Panc1 (cell line): ENCODE results near the gene TRIM66.

Experiments
- POLR2AphosphoS5 ChIP-seq: IDR thresholded peaks from 2 replicates; pipeline ENCODE4 v1.6.1; 2012; ENCODE audit warnings: mild to moderate bottlenecking, low read depth, low read length, moderate library complexity
- REST ChIP-seq, 2 experiments: IDR thresholded peaks; 2 replicates each; pipeline ENCODE4 v1.6.1; 2011 to 2012; ENCODE audit warnings: low read depth in 2 of 2, control low read depth in 1 of 2, low read length in 1 of 2, mild to moderate bottlenecking in 1 of 2, moderate library complexity in 1 of 2; ENCODE audit not compliant: insufficient read depth in 1 of 2
- TCF7L2 ChIP-seq: IDR thresholded peaks from 2 replicates; pipeline ENCODE4 v1.6.1; 2011; ENCODE audit warnings: mild to moderate bottlenecking, low read depth, low read length, inconsistent platforms
- TF ChIP-seq, protein P1 (sequence below): fragments of 450-650 bp; IDR thresholded peaks from 2 replicates; pipeline ENCODE4 v1.5.1; 2017; ENCODE audit warnings: mild to moderate bottlenecking

- TF ChIP-seq, protein P1, sequence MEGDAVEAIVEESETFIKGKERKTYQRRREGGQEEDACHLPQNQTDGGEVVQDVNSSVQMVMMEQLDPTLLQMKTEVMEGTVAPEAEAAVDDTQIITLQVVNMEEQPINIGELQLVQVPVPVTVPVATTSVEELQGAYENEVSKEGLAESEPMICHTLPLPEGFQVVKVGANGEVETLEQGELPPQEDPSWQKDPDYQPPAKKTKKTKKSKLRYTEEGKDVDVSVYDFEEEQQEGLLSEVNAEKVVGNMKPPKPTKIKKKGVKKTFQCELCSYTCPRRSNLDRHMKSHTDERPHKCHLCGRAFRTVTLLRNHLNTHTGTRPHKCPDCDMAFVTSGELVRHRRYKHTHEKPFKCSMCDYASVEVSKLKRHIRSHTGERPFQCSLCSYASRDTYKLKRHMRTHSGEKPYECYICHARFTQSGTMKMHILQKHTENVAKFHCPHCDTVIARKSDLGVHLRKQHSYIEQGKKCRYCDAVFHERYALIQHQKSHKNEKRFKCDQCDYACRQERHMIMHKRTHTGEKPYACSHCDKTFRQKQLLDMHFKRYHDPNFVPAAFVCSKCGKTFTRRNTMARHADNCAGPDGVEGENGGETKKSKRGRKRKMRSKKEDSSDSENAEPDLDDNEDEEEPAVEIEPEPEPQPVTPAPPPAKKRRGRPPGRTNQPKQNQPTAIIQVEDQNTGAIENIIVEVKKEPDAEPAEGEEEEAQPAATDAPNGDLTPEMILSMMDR: no peak
- TF ChIP-seq POLR2AphosphoS5 (no peak), REST (IDR thresholded peaks at IDR 0.05; ENCODE audit: insufficient read depth in 1 of 2, low read depth in 2 of 2, low read length in 1 of 2) (no peak), TCF7L2 (no peak)
Observed at GRCh38 chr11:8714622-8715225, 32.3 kb upstream of the TRIM66 start.
